ENCODE data around the gene SLC27A2.

SLC27A2 gene

GRCh38 chr15:50247819-50248655 lies 66.0 kb downstream of the SLC27A2 start:
- TF ChIP-seq CTCF (conservative IDR thresholded peaks at IDR 0.05; ENCODE audit: low read length), result no peak
- DNase-seq (ENCODE audit: low read depth), result no peak
- no peak overlapping the region for H3K4me3 ChIP-seq (ENCODE audit: low read length)

GRCh38 chr15:50248994-50249582 lies 67.1 kb downstream of the SLC27A2 start:
- no peak for TF ChIP-seq CTCF (conservative IDR thresholded peaks at IDR 0.05; ENCODE audit: low read length)
- DNase-seq (ENCODE audit: low read depth), result no peak
- H3K4me3 ChIP-seq (ENCODE audit: low read length), result no peak overlapping the region

- no peak for DNase-seq (ENCODE audit: low read depth)
- TF ChIP-seq CTCF (conservative IDR thresholded peaks at IDR 0.05; ENCODE audit: low read length), result no peak
- H3K4me3 ChIP-seq (ENCODE audit: low read length), result no peak overlapping the region
Measured at GRCh38 chr15:50249704-50250103, 67.7 kb downstream of the SLC27A2 start.

- no peak for DNase-seq (ENCODE audit: low read depth)
- TF ChIP-seq CTCF (conservative IDR thresholded peaks at IDR 0.05; ENCODE audit: low read length), result no peak
- no peak overlapping the region for H3K4me3 ChIP-seq (ENCODE audit: low read length)
Measured at GRCh38 chr15:50250760-50251394, 68.9 kb downstream of the SLC27A2 start.

- no peak for DNase-seq (ENCODE audit: low read depth)
Measured at GRCh38 chr15:50251638-50252182, 69.7 kb downstream of the SLC27A2 start.

GRCh38 chr15:50252556-50252955 lies 70.6 kb downstream of the SLC27A2 start:
- H3K4me3 ChIP-seq (ENCODE audit: low read length), result no peak overlapping the region
- TF ChIP-seq CTCF (conservative IDR thresholded peaks at IDR 0.05; ENCODE audit: low read length), result no peak
- no peak for DNase-seq (ENCODE audit: low read depth)

More at GRCh38 chr15:50251638-50252182, 69.7 kb downstream of the SLC27A2 start:
- no peak for TF ChIP-seq CTCF (conservative IDR thresholded peaks at IDR 0.05; ENCODE audit: low read length)
- no peak overlapping the region for H3K4me3 ChIP-seq (ENCODE audit: low read length)
